GM18951 (cell line): ENCODE results near the gene ARRDC1.
"Not testable (repeated sequence)": the region's sequence is repeated elsewhere in the genome, so short reads cannot be mapped to it uniquely, and the experiment has no call there.

Experiments
- POLR2A ChIP-seq: IDR thresholded peaks from 4 replicates; pipeline ENCODE4 v1.6.1; 2011; ENCODE audit warnings: mild to moderate bottlenecking; ENCODE audit not compliant: insufficient read length, insufficient read depth; ENCODE audit errors: extremely low read depth
- in situ Hi-C: fragments of 300-500 bp; cut with MboI; formaldehyde crosslinking; loops from one replicate; pipeline ENCODE4 v1.12.0; 2022; ENCODE audit warnings: low sequenced_read_pairs, mixed read lengths, inconsistent platforms; ENCODE audit not compliant: unreplicated experiment

ARRDC1 gene

GRCh38 chr9:137611623-137612609, 6.4 kb downstream of the ARRDC1 start:
- in situ Hi-C loops: no loop called here
- no peak for TF ChIP-seq POLR2A

GRCh38 chr9:137612741-137613142, 7.3 kb downstream of the ARRDC1 start:
- in situ Hi-C loops: no loop called here

DNA sequence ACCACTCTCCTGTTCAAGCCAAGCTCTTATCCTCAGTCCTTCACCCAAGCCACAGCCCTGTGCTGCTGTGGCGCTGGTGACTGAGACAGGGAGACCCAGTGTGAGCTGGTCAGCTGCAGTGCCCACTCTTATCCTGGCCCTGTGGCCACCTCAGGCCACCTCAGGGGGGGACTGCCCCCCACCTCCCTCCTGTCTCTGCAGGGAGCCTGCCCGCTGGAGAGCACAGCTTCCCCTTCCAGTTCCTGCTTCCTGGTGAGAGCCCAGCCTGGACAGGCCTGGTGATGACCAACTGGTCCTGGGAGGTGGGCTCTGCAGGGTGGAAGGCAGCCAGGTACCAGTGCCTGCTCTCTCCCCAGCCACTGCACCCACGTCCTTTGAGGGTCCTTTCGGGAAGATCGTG, 7.8 kb downstream of the ARRDC1 start:
- TF ChIP-seq POLR2A: no peak
- in situ Hi-C loops: no loop called here

More at GRCh38 chr9:137612741-137613142, 7.3 kb downstream of the ARRDC1 start:
- no peak for TF ChIP-seq POLR2A

DNA sequence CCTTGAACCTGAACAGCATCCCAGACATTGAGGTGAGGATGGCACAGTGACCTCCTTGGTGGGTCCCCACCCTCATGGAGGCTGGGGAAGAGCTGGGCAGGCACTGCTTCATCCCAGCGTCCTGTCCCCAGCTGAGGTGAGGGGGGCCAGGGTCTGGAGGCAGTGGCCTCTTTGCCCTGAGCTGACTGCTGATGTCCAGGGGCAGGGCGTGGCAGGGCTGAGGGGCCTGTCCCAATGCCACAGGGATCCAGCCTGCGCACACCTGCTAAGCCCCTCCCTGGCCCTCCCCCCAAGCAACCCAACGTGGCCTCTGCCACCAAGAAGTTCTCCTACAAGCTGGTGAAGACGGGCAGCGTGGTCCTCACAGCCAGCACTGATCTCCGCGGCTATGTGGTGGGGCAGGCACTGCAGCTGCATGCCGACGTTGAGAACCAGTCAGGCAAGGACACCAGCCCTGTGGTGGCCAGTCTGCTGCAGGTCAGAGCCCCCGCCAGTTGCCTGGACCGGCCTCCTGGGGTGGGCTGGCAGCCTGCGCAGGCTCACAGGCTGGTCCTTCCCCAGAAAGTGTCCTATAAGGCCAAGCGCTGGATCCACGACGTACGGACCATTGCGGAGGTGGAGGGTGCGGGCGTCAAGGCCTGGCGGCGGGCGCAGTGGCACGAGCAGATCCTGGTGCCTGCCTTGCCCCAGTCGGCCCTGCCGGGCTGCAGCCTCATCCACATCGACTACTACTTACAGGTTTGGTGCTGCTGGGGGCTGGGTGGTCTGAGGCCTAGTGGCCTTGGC, 8.4 kb downstream of the ARRDC1 start:
- peak; percentile 28 for TF ChIP-seq POLR2A
- in situ Hi-C loops: no loop called here

DNA sequence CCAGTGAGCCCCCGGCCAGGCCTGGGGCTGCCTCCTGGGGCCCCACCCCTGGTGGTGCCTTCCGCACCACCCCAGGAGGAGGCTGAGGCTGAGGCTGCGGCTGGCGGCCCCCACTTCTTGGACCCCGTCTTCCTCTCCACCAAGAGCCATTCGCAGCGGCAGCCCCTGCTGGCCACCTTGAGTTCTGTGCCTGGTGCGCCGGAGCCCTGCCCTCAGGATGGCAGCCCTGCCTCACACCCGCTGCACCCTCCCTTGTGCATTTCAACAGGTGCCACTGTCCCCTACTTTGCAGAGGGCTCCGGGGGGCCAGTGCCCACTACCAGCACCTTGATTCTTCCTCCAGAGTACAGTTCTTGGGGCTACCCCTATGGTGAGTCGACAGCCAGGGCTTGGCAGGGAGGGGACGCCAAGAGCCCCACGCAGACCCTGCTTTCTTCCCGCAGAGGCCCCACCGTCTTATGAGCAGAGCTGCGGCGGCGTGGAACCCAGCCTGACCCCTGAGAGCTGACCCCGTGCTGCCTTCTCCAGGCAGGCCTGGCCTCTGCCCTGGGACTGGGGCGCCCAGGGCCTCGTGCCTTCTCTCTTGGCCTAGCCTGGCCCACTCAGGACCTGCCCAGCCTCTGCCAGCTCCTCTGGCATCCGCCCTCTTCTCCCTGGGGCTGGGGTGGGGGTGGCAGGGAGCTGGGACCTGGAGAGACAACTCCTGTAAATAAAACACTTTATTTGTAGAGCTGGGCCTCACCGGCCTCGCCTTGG, 9.3 kb downstream of the ARRDC1 start:
- TF ChIP-seq POLR2A: no peak
- in situ Hi-C loops: no loop called here

DNA sequence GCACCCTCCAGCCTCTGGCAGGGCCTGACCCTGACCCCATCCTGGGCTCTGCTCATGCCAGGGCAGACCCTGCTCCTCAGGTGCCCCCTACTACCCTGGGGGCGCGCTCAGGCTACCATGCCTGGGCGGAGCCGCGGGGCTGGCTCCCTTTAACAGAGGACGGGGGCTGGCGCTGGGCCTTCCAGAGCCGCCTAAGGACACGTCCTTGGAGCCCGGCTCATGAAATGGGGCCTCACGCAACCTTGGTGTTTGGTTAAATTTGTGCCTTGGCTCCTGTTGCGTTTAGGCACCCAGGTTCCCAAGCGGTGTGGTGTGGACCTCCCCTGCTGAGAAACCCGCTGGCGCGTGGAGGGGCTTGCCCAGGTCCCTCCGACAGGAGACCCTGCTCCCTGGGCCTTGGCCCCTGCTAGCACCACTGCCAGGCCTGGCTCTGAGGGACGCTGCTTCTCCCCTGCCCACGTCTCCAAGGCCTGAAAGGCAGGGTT, 9.9 kb downstream of the ARRDC1 start:
- TF ChIP-seq POLR2A: no peak
- in situ Hi-C loops: no loop called here

DNA sequence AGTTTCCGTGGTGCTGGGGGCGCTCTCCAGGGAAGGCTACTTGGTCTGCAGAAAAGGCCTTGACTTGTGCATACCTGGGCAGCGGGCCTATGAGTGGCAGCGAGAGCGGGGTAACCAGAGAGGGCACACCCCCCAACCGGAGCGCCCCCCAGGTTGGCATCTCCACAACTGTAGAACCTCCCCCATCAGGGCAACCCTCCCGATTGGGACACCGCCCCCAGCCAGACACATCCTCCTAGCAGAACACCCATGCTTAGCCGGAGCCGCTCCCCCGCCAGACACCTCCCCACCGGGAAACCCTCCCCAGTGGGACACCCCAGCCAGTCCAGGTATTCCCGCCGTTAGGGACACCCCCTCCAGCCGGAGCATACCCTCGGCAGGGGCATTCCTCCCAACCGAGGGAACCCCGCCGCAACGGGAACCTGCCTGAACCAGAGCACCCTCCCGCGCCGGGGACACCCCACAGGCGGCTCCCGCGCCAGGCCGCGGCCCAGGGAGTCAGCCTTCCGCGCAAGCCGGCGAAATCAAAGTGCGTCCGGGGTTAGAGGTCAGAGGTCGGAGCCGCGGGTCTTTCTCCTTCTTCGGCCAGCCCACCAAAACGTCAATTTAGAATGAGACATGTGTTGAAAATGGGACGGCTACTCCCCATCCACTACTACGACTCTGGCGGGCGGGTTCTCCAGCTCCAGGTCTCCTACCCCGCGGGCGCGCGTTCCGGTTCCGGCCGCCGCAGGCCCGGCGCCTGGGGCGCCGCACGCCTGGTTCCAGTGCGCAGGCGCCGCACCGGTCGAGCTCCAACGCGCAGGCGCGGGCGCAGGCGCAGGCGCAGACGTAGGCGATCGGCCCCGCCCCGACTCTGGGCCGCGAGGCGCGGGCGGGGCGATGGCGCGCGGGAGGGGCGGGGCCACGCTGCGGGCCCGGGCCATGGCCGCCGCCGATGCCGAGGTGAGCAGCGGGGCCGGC, 12.9 kb downstream of the ARRDC1 start, which contains the start of gene EHMT1:
Gene EHMT1, plus strand, starts transcription at position 901 of the 963 bp plus-strand sequence. Its CDS starts 24 bp downstream, at position 925.
- TF ChIP-seq POLR2A: peak; percentile 80
- in situ Hi-C loops: no loop called here

DNA sequence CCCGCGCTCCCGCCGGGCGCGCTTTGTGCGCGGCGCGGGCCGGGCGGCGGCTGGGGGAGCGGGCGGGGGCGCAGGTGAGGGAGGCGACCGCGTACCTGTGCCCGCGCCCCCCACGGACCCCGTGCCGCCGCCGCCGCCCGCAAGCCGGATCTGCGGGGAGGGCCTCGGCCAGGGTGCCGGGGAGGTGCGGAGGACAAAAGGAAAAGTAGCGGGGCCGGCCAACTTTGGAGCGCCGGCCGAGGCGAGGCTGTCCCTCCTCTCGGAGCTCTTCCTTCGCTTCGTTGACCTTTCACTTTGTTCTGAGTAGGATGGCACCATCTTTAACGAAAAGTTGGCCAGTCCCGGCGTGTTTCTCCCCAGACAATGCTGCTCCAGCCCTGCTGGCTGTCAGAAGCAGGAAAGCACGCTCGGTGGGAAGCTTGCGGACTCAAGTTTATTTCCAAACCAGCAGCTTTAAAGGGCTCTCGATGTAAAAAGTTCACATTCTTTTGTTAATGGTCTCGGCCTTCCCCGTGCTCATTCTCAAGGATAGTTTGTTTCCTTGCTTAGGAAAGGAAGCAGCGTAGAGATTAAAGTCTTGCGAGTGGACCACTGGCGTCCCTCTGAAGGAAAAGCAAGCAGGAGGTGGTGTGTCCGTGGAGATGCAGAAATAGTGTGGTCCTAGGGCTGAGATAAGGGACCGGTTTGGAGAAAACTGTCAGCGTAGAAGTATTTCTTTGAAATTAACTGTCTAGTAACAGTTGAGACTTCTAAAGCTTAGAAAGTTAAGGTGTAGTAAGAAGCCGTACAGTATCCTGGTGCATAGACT, 14.0 kb downstream of the ARRDC1 start:
- no peak for TF ChIP-seq POLR2A
- in situ Hi-C loops: no loop called here

- in situ Hi-C loops: no loop called here
- no peak for TF ChIP-seq POLR2A
These were observed 14.5 kb downstream of the ARRDC1 start for GRCh38 chr9:137620048-137620405.

DNA sequence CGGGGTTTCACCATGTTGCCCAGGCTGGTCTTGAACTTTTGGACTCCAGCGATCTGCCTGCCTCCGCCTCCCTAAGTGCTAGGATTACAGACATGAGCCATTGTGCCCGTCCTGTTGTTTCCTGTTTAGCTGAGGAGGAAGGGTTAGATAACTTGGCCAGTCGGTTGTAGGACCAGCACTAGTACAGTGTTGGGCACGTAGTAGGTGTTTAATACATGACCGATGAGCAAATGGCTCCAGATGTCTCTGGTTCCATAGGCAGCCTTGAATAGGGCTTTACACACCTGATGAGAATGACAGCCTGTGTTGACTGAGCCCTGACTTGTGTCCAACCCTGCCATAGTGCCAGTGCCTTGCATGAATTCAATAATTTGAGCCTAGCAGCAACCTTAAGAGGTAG, 15.1 kb downstream of the ARRDC1 start:
- in situ Hi-C loops: no loop called here
- TF ChIP-seq POLR2A: no peak

DNA sequence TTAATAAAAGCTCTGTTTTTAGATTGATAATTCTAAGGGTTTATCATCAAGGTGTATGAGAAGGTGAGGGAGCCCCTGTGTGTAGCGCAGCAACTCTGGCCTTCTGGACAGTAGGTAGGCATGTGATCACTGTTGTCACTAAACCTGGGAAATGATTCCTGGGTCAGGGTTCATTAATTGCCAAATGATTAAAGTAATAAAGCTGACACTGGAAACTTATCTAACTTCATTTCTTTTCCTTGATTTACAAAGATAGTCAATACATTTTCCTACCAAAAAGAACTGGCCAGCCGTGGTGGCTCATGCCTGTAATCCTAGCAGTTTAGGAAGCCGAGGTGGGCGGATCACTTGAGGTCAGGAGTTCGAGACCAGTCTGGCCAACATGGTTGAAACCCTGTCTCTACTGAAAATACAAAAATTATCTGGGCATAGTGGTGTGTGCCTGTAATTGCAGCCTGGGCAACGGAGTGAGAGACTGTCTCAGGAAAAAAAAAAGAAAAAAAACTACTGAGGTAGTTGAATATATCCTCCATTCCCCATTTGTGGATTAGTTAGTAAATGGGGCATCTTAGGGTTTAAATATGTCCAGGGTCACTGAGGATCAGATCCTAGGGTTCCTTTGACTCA, 15.8 kb downstream of the ARRDC1 start:
- in situ Hi-C loops: no loop called here
- TF ChIP-seq POLR2A: no peak

DNA sequence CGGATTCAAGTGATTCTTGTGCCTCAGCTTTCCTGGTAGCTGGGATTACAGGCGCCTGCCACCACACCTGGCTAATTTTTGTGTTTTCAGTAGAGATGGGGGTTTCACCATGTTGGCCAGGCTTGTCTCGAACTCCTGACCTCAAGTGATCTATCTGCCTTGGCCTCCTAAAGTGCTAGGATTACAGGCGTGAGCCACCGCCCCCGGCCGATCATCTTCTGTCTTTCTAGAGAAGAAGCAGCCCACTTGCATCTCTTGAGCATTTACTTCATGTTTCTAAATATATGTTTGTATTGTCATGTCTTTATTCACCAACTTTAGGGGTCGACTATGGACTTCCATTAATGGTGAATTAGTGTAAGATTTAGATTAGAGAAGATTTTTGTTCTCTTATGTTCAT, 16.7 kb downstream of the ARRDC1 start:
- in situ Hi-C loops: not testable (repeated sequence)
